HL-60 (cell line): ENCODE results near the gene MAP3K1.
A peak's percentile ranks its signal among the peaks of the same experiment; 100 is the strongest.

Experiments used
- DNase-seq, 2 experiments: peaks; one replicate each; pipeline ENCODE4 v3.0.0-alpha.2; 2010 to 2020; ENCODE audit warnings: low read depth in 1 of 2, low spot score in 1 of 2
- H3K27ac ChIP-seq: fragments of 250-450 bp; sonication (Bioruptor Pico); replicated peaks from 2 replicates; pipeline ENCODE4 v1.5.1; 2020; ENCODE audit warnings: mild to moderate bottlenecking, moderate library complexity
- H3K27me3 ChIP-seq: fragments of 250-450 bp; sonication (Bioruptor Pico); 2 replicates; pipeline ENCODE4 v1.5.1; 2021; ENCODE audit warnings: mild to moderate bottlenecking, moderate library complexity; ENCODE audit not compliant: insufficient read depth, poor library complexity, severe bottlenecking
- H3K4me3 ChIP-seq: replicated peaks from 2 replicates; pipeline ENCODE4 v1.5.1; 2011; ENCODE audit warnings: mild to moderate bottlenecking, control low read depth, low read length; ENCODE audit not compliant: insufficient read depth
- CTCF ChIP-seq: IDR thresholded peaks from one replicate; pipeline ENCODE4 v1.5.1; 2011; ENCODE audit warnings: low read length, control low read depth, inconsistent platforms; ENCODE audit not compliant: insufficient read depth
- GABPA ChIP-seq: IDR thresholded peaks from 2 replicates; pipeline ENCODE4 v1.6.1; 2012; ENCODE audit warnings: low read depth
- POLR2AphosphoS5 ChIP-seq: IDR thresholded peaks from 2 replicates; pipeline ENCODE4 v1.6.1; 2012; ENCODE audit warnings: low read depth
- REST ChIP-seq: IDR thresholded peaks from 2 replicates; pipeline ENCODE4 v1.6.1; 2012; ENCODE audit warnings: low read depth; ENCODE audit not compliant: insufficient replicate concordance
- SPI1 ChIP-seq: IDR thresholded peaks from 2 replicates; pipeline ENCODE4 v1.6.1; 2012; ENCODE audit warnings: low read depth, mild to moderate bottlenecking, borderline replicate concordance

MAP3K1 gene

GRCh38 chr5:56807679-56808078 is 7.7 kb upstream of the MAP3K1 start:
- no peak for TF ChIP-seq GABPA
- no peak for DNase-seq
- no peak overlapping the region for H3K27ac ChIP-seq
- H3K27me3 ChIP-seq, result no peaks in the 10 kb centered on the region
- H3K4me3 ChIP-seq, result no peak overlapping the region

- no peaks in the 10 kb centered on the region for H3K27me3 ChIP-seq
- no peak for DNase-seq
- H3K27ac ChIP-seq, result no peak overlapping the region
- H3K4me3 ChIP-seq, result no peak overlapping the region
- TF ChIP-seq REST (no peak), GABPA (no peak), SPI1 (no peak), CTCF (no peak), POLR2AphosphoS5 (no peak)
These were observed 7.1 kb upstream of the MAP3K1 start for GRCh38 chr5:56808211-56808610.

- Histone ChIP-seq H3K27me3 (no peaks in the 10 kb centered on the region), H3K27ac (no peak overlapping the region), H3K4me3 (no peak overlapping the region)
- DNase-seq, result no peak
- no peak for TF ChIP-seq POLR2AphosphoS5
- no peak for TF ChIP-seq GABPA
- TF ChIP-seq CTCF, result no peak
- TF ChIP-seq SPI1, result no peak
- TF ChIP-seq REST, result no peak
These were observed 4.5 kb upstream of the MAP3K1 start for GRCh38 chr5:56810826-56811225.

GRCh38 chr5:56812110-56812509 is 3.2 kb upstream of the MAP3K1 start:
- H3K27ac ChIP-seq, result no peak overlapping the region
- DNase-seq, result peak in 1 of 2 experiments; percentile 6
- TF ChIP-seq GABPA (no peak), REST (no peak), CTCF (no peak), SPI1 (no peak), POLR2AphosphoS5 (no peak)
- H3K27me3 ChIP-seq, result no peaks in the 10 kb centered on the region
- no peak overlapping the region for H3K4me3 ChIP-seq
